ENCODE results near the gene CHID1.

Gene CHID1

DNA sequence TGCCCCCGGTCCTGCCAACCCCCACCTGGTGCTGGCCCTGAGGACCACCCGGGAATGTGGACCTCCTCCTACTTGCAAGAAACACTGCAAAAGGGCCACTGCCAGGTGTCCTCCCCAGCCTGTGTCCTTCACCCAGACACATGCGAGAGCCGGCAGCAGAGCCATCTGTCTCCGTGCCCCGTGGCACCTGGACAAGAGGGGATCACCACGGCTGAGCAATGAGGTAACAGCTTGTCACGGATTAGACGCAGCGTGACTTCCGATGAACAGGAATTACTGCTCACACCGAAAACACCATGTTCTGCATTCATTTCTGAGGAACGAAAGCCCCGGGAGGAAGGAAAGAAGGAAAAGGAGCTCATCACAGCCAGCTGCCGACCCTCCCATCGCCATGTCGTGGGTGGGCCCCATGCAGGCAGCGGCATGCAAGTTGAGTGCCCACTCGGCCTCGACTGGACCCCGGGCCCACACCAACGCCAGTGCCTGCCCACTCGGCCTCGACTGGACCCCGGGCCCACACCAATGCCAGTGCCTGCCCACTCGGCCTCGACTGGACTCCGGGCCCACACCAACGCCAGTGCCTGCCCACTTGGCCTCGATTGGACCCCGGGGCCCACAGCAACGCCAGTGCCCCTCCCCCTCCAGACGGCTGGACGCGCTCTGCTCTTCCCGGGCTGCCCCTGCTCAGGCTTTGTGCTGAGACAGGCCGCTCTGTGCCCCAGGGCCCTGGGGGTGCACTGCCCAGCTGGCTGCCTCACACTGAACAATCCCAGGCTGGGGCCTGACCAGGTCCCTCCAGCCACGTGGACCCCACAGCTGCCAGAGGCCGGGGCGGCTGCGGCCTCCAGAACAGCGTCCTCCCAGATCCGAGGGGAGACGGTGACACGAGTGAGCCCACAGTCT is 22.0 kb downstream of the CHID1 start:
- no peak for DNase-seq (ENCODE audit: low read depth)

DNA sequence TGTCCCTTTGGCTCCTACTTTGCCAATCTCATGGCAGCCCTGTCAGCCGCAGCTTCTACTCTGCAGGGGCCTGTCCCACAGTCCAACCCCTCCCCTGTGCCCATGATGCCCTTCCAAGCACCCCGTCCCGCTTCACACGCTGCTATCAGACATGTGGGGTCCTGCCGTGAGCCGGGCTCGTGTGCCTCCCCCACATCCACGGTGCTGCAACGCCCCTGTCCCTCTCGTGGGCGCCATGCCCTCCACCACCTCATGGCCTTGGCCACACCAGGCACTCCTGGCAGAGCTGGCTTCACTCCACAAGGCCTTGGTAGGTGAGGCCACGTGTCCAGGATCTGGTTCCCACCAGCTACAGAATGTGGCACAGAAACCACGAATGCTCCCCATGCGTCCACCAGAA is 23.0 kb downstream of the CHID1 start:
- DNase-seq (ENCODE audit: low read depth): no peak

DNA sequence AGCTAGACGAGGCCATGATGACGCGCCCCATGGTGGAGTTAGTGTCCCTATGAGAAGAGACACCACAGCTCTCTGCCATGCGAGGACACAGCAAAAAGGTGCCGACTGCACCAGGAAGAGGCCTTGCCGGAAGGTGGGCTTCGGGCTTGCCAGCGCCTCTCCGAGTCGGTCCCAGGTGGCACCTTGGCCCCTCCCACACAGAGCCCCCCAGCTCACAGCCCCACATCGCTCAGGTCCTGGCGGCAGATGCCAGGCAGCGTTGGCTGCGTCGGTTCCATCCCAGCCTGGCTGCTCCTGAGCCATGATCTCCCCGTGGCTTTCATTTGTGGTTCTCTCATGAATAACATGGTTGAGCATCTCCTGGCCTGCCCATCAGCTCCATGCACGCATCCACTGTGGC is 24.0 kb downstream of the CHID1 start:
- DNase-seq (ENCODE audit: low read depth): no peak

DNA sequence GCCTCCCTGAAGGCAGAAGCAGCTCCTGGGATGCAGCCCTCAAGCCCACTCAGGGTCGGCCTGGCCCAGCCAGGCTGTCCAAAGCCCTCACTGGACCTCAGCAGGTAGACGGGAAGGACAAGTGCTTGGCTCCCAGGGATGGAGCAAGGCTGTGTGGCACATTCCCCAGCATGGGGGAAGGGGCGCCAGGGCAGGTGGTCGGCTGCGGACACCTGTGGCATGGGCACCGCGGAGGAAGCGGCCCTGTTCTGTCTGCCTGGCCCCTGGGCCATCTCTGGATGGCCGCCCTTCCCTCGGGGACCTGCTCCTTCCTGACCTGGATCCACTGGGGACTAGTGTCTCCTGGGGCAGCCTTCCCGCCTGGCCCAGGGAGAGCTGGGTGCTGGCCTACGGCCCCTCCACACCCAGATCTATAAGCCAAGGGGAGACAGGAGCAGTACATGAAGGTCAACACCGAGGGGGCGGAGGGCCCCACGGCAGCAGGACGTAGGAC is 26.0 kb downstream of the CHID1 start:
- no peak for DNase-seq (ENCODE audit: low read depth)

DNA sequence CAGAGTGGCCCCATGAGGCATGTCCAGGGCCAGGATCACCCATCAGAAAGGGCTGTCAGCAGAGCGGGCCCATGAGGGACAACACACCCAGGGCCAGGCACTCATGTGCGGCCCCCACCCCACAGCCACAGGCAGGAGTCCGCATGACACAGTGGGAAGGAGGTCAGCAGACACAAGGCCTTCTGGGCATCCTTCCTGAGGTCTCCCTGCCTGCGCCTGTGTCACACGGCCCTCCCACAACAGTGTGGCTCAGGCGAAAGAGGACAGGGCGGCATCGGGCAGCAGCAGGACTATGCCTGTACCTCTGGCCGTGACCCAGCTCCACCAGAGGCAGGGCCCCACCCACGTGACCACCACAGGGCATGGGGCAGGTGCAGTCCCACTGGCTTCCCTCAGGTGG is 27.1 kb downstream of the CHID1 start:
- DNase-seq (ENCODE audit: low read depth): no peak

DNA sequence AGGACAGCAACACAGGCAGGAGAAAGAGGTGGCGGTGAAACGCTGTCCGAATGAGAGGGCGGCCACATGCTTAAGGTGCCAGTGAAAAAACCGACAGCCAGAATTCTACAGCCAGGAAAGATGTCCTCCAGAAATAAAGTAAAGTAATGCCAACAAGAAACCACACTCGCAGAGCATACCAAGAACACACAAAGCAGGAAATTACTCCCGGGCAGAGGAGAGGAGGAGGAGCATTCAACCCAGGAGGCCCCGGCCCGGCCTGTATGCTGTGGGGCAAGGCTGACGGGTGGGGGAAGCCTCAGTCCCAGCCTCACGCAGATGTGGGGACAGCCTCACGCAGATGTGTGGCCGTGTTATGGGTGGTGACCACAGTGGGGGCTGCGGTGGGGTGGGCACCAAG is 28.0 kb downstream of the CHID1 start:
- DNase-seq (ENCODE audit: low read depth): no peak

DNA sequence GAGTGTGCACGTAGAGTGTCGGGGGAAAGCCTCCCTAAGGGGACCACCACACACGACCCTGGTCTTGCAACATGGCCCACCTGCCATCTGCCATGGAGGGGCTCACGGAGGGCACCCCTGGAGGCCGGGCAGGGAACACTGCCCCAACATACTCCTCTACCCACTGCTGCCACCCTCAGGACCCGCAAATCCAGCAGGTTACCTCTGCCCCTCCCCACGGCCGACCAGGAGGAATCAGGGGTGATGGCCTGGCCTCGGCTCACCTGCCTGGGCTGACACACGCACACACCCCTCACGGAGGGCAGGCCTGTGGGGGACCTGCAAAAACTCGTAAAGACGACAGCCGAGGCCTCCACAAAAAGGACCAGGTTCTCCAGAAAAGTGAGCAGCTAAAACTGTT is 30.2 kb downstream of the CHID1 start:
- no peak for DNase-seq (ENCODE audit: low read depth)

DNA sequence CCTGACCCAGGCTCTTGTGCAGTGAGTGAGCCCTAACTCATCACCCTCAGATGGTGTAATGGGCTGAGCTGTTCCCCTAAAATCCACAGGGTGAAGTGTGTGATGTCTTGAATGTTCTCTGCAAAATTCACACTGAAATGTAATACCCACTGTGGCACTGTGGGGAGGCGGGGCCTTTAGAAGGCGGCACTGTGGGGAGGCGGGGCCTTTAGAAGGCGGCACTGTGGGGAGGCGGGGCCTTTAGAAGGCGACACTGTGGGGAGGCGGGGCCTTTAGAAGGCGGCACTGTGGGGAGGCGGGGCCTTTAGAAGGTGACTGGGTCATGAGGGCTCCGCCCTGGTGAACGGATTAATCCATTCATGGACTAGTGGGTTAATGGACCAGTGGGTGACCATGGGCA is 33.0 kb downstream of the CHID1 start:
- DNase-seq (ENCODE audit: low read depth): no peak

DNA sequence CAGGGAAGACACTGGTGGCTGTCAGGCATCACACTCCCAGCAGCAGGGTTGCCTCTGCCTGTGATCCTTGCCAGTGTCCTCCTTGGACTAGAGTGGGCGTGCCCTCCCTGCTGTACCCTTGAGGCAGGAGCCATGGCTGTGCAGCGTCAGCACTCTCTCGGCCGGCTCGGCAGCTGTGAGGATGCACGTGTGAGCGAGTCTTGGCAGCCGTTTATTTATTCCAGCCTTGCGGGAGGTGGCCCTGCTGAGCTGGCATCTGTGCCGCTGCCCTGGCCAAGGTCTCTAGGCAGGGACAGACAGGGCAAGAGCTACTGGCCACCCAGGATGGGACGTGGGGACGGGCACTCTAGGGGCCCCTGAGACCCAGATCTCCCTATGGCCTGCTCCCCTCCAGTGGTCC is 34.1 kb downstream of the CHID1 start:
- DNase-seq (ENCODE audit: low read depth): no peak

DNA sequence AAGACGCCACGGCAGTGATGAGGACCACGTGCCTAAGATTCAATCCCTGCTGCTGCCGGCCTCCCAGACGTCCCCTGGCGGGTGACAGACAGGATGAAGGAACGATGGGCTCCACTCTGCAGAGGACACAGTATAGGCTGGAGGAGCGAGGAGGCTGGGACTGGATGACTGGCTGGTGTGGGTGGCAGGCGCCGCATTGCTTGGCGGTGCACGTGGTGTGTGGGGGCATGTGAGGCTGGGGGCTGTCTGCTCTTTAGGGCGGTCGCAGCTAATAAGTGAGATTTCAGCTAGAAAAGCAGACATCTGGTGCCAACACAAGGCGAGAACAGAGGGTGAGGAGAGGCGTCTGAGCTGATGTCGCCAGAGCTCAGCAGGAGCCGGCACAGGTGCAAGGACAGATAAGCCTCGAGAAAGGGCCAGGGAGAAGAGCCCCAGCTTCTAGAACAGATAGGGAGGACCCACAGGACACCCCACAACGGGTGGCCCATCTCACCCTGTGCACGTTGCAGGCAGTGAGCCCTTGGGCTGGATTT is 34.8 kb downstream of the CHID1 start:
- DNase-seq (ENCODE audit: low read depth): no peak

DNA sequence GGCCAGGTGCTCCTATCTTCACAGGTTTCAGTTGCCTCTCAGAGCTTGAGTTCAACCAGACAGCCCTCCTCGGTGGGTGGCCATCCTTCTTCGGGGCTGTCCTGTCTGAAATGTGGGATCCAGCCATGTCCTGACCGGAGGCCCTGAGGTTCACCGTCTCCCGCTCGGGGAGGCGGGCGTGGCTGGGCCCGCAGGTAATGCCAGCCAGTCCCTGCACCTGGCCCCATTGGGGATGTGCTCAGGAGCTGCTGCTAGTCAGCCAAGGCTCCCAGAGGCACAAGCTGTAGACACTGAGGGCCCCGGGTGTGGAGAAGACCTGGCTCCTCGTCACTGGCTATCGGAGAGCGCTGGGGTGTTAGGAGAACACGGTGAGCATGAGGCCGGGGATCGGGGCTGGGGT is 35.4 kb downstream of the CHID1 start:
- no peak for DNase-seq (ENCODE audit: low read depth)

DNA sequence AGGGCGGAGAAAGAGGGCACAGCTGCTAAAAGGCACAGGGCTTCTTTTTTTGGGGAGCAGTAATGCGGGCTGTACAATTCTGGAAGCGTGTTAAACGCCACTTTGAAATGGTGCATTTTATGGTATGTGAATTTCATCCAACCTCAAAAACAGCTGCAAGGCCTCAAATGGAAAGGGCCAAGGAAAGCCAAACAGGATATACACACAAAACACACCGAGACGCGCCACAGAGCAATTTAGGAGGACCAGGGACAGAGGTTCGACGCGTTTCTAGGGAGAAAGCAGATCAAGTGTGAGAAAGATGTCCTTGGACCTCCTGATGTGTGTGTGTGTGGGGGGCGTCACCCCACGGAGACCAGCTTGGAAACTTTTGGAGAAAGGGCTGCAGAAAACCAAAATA is 36.9 kb downstream of the CHID1 start:
- no peak for DNase-seq (ENCODE audit: low read depth)

DNA sequence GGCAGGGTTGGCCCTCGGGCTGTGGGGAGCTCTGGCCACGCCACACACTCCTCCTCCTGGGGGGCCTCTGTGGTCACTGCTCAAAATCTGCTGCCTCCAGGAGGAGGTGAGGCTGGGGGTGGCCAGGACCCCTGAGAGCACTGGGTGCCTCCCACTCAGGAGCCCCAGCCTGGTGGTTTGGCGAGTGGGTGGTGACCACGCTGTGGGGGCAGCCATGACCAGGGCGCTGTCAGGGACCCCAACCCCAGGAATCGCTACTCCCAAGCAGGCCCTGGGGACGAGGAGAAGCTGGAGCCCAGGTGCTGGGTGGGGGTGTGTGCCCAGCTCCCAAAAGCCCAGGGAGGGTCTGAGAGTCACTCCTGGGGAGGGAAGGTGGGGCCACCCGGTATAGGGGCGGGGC is 37.8 kb downstream of the CHID1 start:
- DNase-seq (ENCODE audit: low read depth): no peak

DNA sequence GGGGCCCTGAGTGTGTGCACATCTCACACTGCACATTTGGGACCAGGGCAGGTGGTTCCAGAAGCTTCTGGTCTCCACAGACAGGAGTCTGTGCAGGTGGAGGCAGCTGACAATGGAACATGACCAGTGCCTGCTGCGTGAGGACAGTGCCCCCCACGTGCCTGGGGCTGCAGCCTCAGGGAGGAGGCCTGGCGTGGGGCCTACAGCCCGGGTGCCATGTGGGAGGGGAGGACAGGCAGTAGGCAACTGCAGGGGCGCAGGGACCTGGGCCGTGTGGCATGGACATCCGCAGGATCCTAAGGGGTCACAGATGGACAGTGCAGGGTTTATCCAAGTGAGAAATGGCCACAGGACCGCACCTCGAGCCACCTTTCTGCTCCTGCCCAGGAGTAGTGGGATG is 39.1 kb downstream of the CHID1 start:
- DNase-seq (ENCODE audit: low read depth): no peak

DNA sequence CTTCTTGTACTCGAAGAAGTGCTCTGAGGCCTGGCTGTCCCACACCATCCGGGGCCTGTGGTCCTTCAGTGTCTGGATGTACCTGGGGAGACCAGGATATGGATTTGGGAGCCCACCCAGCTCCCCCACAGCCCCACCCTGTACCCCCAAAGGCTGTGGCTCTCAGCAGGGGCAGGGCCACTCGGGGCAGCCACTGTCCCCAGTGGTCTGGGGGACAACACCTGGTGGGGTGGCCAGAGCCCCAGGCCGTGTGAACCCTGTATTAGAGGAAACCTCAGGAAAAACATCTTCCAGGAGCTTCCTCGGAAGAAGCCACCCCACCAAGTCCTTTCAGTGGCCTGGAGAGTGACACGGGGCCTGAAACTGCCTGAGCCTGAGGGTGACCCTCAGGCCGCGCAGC is 40.2 kb downstream of the CHID1 start:
- DNase-seq (ENCODE audit: low read depth): no peak

DNA sequence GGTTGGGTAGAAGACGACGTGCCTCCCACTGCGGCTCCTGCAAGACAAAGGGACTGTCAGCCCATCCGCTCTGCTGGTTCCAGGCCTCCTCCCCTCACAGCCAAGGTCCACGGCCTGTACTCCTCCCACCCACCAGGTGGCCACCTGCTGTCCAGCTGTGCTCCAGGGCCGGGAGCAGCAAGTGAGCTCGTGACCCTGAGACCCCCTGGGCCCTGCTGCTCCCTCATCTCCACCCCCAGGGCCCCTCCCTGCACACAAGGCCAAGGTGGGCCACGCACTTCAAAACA is 40.5 kb downstream of the CHID1 start:
- no peak for DNase-seq (ENCODE audit: low read depth)

DNA sequence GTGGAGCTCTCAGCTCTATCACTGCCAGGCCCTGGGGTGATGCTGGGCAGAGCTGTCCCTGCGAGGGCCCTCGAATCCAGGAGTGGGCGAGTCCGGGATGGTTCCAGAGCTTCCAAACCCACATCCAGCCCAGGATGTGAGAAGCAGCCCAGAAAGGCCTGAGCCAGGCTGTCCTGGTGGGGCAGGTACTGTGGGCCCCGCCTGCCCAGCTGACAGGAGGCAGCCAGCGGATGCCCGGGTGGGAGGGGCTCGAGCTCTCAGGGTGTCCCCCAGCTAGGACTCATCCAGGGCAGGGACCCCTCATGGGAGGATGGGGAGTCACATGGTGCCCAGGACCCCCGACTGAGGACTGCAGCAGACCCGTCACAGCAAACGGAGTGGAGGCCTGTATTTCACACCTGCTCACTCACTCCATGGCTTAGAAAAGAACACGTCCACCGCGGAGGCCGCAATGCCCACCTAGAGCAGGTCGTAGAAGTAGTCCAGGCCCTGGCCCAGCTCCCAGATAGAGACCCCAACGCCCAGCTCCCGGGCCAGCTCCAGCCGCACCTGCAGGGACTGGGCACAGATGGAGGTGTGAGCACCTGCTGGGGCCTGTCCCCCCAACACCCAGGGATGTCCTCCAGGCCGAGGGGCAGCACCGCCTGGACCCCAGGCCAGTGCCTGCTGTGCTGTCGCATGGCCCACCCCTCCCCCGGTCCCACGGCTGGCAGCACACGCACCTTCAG is 41.0 kb downstream of the CHID1 start:
- DNase-seq (ENCODE audit: low read depth): no peak

DNA sequence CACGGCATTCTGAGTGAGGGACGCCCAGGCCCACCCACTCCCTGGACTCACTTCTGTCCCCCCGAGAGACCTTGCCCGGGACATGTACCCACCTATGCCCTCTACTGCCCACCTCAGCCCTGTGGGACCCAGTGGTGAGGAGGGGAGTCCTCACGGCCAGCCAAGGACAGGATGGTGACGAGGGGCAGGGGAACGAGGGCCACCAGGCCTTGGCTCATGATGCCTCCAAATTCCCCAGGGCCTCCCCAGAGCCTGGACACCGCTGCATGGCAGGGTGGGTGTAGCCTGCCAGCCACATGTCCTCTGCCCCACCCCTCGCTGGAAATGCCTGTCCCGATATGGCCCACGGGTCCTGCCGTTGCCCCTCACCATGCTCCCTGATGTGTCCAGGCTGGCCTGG is 41.8 kb downstream of the CHID1 start:
- DNase-seq (ENCODE audit: low read depth): no peak

DNA sequence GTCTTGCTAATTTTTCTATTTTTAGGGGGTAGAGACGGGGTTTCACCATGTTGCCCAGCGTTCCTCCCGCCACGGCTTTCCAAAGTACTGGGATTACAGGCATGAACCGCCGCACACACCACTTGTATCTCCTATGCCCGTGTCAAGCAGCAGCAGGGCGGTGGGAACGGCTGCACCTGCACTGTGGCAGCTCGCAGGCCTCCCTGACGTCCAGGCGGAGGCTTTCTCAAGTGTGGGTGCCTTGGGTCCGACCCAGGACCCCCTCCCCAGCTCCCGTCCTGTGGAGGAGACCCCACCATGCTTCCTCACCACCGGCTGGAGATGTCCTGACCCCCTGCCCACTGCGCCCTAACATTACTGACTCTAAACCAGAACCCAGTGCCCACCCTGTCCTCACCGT is 42.2 kb downstream of the CHID1 start:
- DNase-seq (ENCODE audit: low read depth): no peak

DNA sequence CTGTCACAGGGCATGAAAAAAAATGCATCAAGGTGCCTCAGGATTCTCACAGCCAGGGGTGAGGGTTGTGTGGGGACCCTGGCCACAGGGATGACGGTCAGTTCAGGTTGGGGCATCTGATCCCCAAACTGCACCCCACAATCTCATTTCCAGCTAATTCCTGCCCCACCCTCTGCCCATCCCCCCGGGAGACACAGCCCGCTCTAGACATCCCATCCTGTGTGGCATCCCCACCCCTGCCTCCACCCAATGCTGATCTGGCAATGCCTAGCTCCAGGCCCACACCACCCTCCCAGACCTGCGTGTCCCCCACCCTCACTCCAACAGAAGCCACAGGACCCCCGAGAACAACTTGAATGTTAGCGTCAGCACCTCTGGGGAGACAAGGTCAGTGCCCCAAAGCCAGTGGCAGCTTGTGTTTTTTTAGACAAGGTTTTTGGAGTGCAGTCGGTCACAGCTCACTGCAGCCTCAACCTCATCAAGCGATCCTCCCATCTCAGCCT is 42.7 kb downstream of the CHID1 start:
- no peak for DNase-seq (ENCODE audit: low read depth)

DNA sequence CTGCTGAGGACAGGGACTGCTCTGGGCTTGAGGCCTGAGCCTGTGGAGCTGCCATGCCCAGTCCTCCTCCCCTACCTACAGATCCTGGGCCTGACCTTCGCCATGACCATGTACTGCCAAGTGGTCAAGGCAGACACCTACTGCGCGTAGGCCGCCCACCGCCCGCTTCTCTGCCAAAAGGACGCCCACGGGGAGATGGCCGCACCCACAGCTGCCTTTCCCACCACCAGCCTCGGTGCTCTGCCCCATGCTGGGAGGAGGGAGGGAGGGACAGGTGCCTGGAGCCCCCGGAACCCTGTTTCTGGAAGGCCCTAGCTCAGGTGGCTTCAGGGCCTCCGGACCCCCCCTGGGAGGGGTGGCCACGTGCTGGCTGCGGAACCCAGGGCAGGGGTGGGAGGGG is 44.1 kb downstream of the CHID1 start:
- DNase-seq (ENCODE audit: low read depth): no peak

DNA sequence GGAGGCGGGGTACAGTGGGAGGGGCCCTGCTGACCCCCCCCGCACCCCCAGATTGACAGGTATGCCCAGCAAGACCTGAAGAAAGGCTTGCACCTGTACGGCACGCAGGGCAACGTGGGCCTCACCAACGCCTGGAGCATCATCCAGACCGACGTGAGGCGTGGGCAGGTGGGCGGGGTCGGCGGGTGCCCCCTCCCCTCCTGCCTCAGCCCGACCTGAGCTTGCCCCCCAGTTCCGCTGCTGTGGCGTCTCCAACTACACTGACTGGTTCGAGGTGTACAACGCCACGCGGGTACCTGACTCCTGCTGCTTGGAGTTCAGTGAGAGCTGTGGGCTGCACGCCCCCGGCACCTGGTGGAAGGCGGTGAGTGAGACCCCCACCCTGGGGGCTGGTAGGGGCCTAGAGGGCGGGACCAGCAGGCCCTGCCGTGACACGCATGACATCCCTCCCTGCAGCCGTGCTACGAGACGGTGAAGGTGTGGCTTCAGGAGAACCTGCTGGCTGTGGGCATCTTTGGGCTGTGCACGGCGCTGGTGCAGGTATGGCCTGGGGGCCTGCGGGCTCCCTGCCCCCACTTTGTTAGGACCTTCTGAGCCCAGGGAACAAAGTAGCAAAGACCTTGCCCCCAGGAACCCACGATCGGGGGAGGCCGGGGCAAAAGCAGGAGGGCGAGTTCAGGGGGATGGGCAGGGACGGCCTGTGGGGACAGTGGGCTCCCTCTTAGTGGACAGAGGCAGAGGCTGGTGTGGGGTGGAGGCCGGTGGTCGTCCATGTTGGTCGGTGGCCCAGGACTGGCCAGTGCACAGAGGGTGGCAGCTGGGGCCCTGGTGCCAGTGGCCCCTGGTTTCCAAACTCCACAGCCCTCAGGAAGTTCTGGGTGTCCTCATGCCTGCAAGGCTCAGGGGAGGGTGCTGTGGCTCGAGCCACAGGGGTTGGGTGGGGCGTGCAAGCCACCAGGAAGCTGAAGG is 44.9 kb downstream of the CHID1 start:
- no peak for DNase-seq (ENCODE audit: low read depth)

Measured in stimulated activated CD8-positive, alpha-beta memory T cell treated with anti-CD3 and anti-CD28 coated beads, Interleukin-12 subunit alpha, Interleukin-12 subunit beta, amount 100 ng/mL, for 1 hour (primary cell).